Measurements from ENCODE around the gene CENPW.

CENPW gene

DNA sequence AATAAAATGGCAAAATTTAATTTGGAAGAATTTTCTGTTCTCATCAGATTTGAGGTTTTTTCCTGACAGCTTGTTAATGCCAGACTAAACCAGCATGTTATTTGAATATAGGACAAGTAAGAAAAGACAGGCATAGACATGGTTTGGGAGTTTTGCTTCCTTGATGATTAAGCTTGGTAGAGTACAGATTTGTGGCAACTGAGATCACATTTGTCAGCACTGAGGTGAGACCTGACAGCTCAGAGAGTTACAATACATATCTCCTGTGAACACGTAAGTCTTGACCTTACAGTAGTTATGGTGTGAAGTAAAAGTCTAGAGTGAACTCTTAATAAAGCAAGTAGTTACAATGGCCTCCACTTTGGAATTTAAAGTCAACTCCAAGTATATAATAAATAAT, 34.5 kb downstream of the CENPW start:
- no peak for DNase-seq

DNA sequence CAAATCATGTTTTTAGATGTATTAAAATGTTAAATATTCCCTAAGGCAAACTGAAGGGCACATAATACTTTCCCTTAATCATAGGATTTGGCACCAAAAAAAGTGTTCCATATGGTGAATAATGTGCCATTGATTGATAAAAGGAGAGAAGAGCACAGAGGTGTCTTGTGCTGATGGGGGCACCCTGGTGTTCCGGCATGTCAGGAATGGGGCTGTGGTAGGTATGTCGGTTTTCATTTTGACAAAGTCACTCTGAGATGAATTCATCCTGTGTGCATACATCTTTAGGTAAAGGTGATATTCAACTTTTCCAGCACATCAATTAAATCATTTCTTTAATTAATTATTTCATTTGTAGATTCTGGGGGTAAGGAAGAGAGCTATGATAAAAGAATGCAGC, 36.8 kb downstream of the CENPW start:
- no peak for DNase-seq

- no peak for DNase-seq
Observed at GRCh38 chr6:126377594-126378153, 37.8 kb downstream of the CENPW start.

GRCh38 chr6:126380072-126380583, 40.2 kb downstream of the CENPW start:
- no peak for DNase-seq

DNA sequence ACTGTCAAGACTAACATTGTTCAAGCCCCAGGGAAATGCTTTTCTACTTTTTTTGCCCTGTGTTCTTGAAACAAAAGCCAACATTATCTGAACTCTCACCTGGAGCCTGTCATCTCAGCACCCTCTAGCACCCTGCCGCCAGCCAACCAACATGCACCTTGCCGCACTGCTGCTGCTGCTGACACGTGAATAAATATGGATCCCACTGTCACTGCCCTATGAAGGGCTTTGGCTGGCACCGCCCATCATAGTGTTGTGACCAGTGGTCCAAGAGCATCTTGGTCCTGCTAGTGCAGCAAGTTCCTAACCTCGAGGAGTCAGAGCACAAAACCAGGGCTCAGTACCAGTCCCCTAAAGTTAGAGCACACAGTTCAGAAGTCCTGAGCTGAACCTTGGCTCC, 41.6 kb downstream of the CENPW start:
- no peak for DNase-seq

DNA sequence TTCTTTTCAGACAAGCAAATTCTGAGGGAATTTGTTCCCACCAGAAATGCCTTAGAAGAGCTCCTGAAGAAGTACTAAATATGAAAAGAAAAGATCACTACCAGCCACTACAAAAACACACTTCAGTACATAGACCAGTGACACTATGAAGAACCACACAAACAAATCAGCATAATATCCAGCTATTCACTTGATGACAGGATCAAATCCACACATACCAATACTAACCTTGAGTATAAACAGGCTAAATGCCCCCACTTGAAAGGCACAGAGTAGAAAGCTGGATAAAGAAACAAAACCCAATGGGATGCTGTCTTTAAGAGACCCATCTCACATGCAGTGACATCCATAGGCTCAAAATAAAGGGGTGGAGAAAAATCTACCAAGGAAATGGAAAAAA, 43.3 kb downstream of the CENPW start:
- DNase-seq: no peak

- DNase-seq: no peak
Observed at GRCh38 chr6:126385536-126385935, 45.6 kb downstream of the CENPW start.

DNA sequence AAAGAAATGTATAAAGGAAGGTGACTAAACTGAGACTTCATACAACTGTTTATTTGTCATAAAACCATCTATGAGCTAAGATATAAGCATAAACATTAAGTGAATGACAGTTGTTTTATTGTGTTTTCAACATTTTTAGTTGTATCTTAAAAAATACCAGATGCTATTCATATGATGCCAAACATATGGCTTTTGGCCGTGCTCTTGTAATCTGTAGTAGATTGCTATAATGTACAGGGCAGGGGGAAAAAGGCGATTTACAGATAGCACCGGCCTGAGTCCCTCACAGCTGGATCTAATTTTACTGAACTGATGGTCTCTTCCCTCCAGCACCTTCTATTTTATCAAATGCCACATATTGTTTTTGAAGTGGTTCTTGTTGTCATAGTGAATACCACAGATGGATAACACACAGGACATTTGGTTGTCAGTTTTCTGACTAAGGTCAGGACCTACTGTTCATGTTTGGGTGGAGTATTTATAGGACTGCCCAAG, 48.2 kb downstream of the CENPW start:
- DNase-seq: no peak

DNA sequence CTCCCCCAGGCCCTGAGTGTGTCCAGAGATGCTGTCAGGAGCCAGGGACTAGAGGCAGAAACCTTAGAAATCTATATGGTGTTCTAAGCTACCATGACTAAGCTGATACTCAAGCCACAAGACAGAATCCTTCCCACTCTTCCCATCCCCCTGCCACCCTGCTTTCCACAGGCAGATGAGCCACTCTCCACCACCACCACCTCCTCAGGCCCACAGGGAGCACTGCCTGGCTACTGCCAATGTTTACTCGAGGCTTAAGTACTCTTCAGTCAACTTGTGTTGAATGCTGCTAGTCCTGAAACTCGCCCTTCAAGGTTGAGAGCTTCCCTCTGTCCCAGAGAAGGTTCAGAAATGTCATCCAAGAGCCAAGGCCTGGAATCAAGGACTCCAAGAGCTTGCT, 56.2 kb downstream of the CENPW start:
- DNase-seq: no peak
